Upper lobe of left lung (tissue), 6 donors: ENCODE data around the gene TBL1XR1. TPM values are rescaled to one million over a fixed set of nuclear protein-coding genes. Genes with fewer than 3 reads are reported as not detected.
A peak's percentile ranks its signal among the peaks of the same experiment; 100 is the strongest.

ENCODE experiments used
- ATAC-seq, 2 donors: fragments of 200-7000 bp; cut with Tn5 transposase; one replicate each; pipeline ENCODE4 v1.9.1; 2022; ENCODE audit warnings: mild to moderate bottlenecking in 2 of 2, moderate library complexity in 2 of 2; ENCODE audit not compliant: low FRiP score in 2 of 2
- DNase-seq, 2 donors: peaks; one replicate each; pipeline ENCODE4 v3.0.0-alpha.2; 2019 to 2020
- H3K27ac ChIP-seq, 4 donors: fragments of 200-600 bp; sonication (generic); one replicate each; pipeline ENCODE4 v1.5.1; 2016 to 2019
- H3K27me3 ChIP-seq, 4 donors: fragments of 200-600 bp; sonication (generic); one replicate each; pipeline ENCODE4 v1.5.1; 2017 to 2019
- H3K36me3 ChIP-seq, 4 donors: fragments of 200-600 bp; sonication (generic); one replicate each; pipeline ENCODE4 v1.5.1; 2016 to 2019
- H3K4me1 ChIP-seq, 4 donors: fragments of 200-600 bp; sonication (generic); one replicate each; pipeline ENCODE4 v1.5.1; 2018 to 2019
- H3K4me3 ChIP-seq, 4 donors: fragments of 200-600 bp; sonication (generic); one replicate each; pipeline ENCODE4 v1.5.1; 2017 to 2019; ENCODE audit warnings: mild to moderate bottlenecking in 2 of 4, moderate library complexity in 1 of 4
- H3K9me3 ChIP-seq, 4 donors: fragments of 200-600 bp; sonication (generic); one replicate each; pipeline ENCODE4 v1.5.1; 2018 to 2019
- CTCF ChIP-seq, 6 experiments: fragments of 450-650 bp in 4 of 6; fragments of 200-600 bp in 2 of 6; sonication (generic) in 2 of 6; IDR thresholded peaks; one replicate each; pipeline ENCODE4 v1.5.1; 2016 to 2019; ENCODE audit warnings: antibody characterized with exemption in 6 of 6
- EP300 ChIP-seq, 4 donors: sonication (generic); formaldehyde crosslinking; IDR thresholded peaks; one replicate each; pipeline ENCODE4 v1.5.1; 2017; ENCODE audit warnings: antibody characterized with exemption in 4 of 4, control low read depth in 2 of 4
- POLR2A ChIP-seq, 4 donors: fragments of 450-650 bp; IDR thresholded peaks; one replicate each; pipeline ENCODE4 v1.5.1; 2016 to 2017; ENCODE audit warnings: antibody characterized with exemption in 4 of 4, mild to moderate bottlenecking in 2 of 4
- POLR2AphosphoS5 ChIP-seq, 2 donors: sonication (generic); formaldehyde crosslinking; IDR thresholded peaks; one replicate each; pipeline ENCODE4 v1.5.1; 2017; ENCODE audit warnings: antibody characterized with exemption in 2 of 2
- WGBS, 2 donors: methylation state at CpG; one replicate each; pipeline ENCODE4 v1.1.5; 2017 to 2018; 5-methylcytosine and 5-hydroxymethylcytosine counted together
- total RNA-seq, 6 donors: library from RNA; depleted of rRNA in 4 of 6; stranded (reverse); fragments of >200 nt in 4 of 6; gene quantifications; one replicate each; pipeline versions ENCODE4 v1.1.0 to v1.2.1, GENCODE V29; 2016 to 2021
- donor health status: DM: no; HTN: no; CAD: no; lungs with moderate emphysema.
- donor health status: DM: no; HTN: yes; CAD: no; lungs with severe emphysema.

TBL1XR1 gene
- total RNA-seq, 6 donors from 2014 or later = 46.1 to 156 (median 86.6) TPM

- Histone ChIP-seq H3K4me3 (no peak overlapping the region), H3K27me3 (no peaks in the 10 kb centered on the region), H3K4me1 (no peaks in the 10 kb centered on the region), H3K27ac (no peak overlapping the region), H3K36me3 (no peaks in the 10 kb centered on the region), H3K9me3 (no peaks in the 10 kb centered on the region)
- WGBS, 2 donors = 89 to 95% methylated on average over 1 of the region's 1 CpG
- ATAC-seq (no peak), DNase-seq (no peak)
- no peak for TF ChIP-seq CTCF (IDR thresholded peaks at IDR 0.05)
- TF ChIP-seq EP300 (IDR thresholded peaks at IDR 0.05) = no peak
- no peak for TF ChIP-seq POLR2AphosphoS5 (IDR thresholded peaks at IDR 0.05)
- no peak for TF ChIP-seq POLR2A (IDR thresholded peaks at IDR 0.05)
Observed at GRCh38 chr3:177229791-177230190, 32.5 kb upstream of the TBL1XR1 start.

- Histone ChIP-seq H3K4me3 (no peak overlapping the region), H3K4me1 (no peaks in the 10 kb centered on the region), H3K36me3 (no peaks in the 10 kb centered on the region), H3K27ac (no peak overlapping the region), H3K9me3 (no peaks in the 10 kb centered on the region), H3K27me3 (no peaks in the 10 kb centered on the region)
- peak in 1 of 2 donors; percentile 71 for DNase-seq
- 98 to 100% methylated on average over 6 to 19 of the region's 25 CpGs for WGBS, 2 donors
- no peak for ATAC-seq
- TF ChIP-seq POLR2A (IDR thresholded peaks at IDR 0.05) = no peak
- no peak for TF ChIP-seq CTCF (IDR thresholded peaks at IDR 0.05)
- TF ChIP-seq EP300 (IDR thresholded peaks at IDR 0.05) = no peak
- TF ChIP-seq POLR2AphosphoS5 (IDR thresholded peaks at IDR 0.05) = no peak
Observed at GRCh38 chr3:177228601-177229190, 31.4 kb upstream of the TBL1XR1 start.

- Histone ChIP-seq H3K27ac (no peak overlapping the region), H3K4me1 (no peaks in the 10 kb centered on the region), H3K27me3 (no peaks in the 10 kb centered on the region), H3K4me3 (no peak overlapping the region), H3K9me3 (no peaks in the 10 kb centered on the region), H3K36me3 (no peaks in the 10 kb centered on the region)
- no peak for TF ChIP-seq POLR2A (IDR thresholded peaks at IDR 0.05)
- no peak for TF ChIP-seq CTCF (IDR thresholded peaks at IDR 0.05)
- TF ChIP-seq POLR2AphosphoS5 (IDR thresholded peaks at IDR 0.05) = no peak
- no peak for TF ChIP-seq EP300 (IDR thresholded peaks at IDR 0.05)
- no peak for ATAC-seq
- no peak for DNase-seq
Observed at GRCh38 chr3:177224414-177224813, 27.1 kb upstream of the TBL1XR1 start.

- H3K4me1 ChIP-seq = no peaks in the 10 kb centered on the region
- no peak overlapping the region for H3K4me3 ChIP-seq
- 81 to 86% methylated on average over 3 of the region's 3 CpGs for WGBS, 2 donors
- ATAC-seq (peak in 1 of 2 donors; percentile 55), DNase-seq (no peak)
- no peak overlapping the region for H3K27ac ChIP-seq
- H3K27me3 ChIP-seq = no peaks in the 10 kb centered on the region
- no peaks in the 10 kb centered on the region for H3K9me3 ChIP-seq
- TF ChIP-seq POLR2AphosphoS5 (IDR thresholded peaks at IDR 0.05) = no peak
- TF ChIP-seq POLR2A (IDR thresholded peaks at IDR 0.05) = no peak
- no peak for TF ChIP-seq CTCF (IDR thresholded peaks at IDR 0.05)
- no peak for TF ChIP-seq EP300 (IDR thresholded peaks at IDR 0.05)
- no peaks in the 10 kb centered on the region for H3K36me3 ChIP-seq
Observed at GRCh38 chr3:177221744-177222143, 24.5 kb upstream of the TBL1XR1 start.
